Kidney tubule cell (primary cell): Measurements from ENCODE around the gene MYG1.
"Not testable (repeated sequence)": the region's sequence is repeated elsewhere in the genome, so short reads cannot be mapped to it uniquely, and the experiment has no call there.

Experiments
- DNase-seq: peaks from one replicate; pipeline ENCODE4 v3.0.0-alpha.2; 2018; ENCODE audit warnings: low spot score

The MYG1 gene

DNA sequence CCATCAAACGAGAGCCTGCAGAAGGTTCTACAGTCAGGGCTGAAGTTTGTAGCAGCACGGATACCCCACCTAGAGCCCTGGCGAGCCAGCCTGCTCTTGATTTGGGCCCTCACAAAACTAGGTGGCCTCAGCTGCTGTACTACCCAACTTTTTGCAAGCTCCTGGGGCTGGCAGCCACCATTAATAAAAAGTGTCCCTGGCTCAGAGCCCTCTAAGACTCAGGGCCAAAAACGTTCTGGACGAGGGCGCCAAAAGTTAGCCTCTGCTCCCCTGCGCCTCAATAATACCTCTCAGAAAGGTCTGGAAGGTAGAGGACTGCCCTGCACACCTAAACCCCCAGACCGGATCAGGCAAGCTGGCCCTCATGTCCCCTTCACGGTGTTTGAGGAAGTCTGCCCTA lies 13.0 kb upstream of the MYG1 start:
- no peak for DNase-seq

GRCh38 chr12:53287741-53288216 lies 11.7 kb upstream of the MYG1 start:
- DNase-seq = peak; percentile 57

DNA sequence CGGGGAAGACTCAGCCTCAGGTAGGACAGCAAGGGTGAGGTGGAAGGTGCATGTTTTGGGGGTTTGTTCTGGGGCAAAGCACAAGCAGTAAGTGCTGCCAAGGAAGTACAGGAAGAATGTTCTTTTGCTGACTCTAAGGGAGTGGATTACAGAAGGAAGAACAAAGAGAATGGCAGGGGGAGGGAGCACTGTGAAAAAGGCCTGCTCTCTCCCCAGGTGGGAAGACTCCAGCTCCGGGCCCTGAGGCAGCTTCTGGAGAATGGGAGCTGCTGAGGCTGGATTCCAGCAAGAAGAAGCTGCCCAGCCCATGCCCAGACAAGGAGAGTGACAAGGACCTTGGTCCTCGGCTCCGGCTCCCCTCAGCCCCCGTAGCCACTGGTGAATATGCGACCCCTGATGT lies 11.2 kb upstream of the MYG1 start:
- DNase-seq = no peak

- peak; percentile 88 for DNase-seq
These were observed 9.6 kb upstream of the MYG1 start for GRCh38 chr12:53289891-53290290.

GRCh38 chr12:53290661-53291060 lies 8.8 kb upstream of the MYG1 start:
- no peak for DNase-seq

DNA sequence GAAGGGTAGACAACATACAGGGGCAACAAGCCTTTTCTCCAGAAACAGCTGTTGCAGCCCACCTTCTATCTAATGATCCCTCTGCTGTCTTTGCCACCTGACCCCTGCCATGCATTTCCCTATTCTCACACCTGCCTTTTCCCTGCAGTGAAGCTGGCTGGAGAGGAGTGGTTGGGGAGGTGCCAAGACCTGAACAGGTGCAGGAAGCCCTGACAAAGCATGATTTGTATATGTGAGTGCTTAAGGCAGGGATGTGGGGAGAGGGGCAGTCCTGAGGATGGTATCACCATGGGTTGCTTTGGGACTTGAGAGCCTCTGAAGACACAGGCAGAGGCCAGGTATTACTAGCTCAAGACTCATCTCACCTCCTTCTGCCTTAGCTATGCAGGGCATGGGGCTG lies 7.1 kb upstream of the MYG1 start:
- no peak for DNase-seq

DNA sequence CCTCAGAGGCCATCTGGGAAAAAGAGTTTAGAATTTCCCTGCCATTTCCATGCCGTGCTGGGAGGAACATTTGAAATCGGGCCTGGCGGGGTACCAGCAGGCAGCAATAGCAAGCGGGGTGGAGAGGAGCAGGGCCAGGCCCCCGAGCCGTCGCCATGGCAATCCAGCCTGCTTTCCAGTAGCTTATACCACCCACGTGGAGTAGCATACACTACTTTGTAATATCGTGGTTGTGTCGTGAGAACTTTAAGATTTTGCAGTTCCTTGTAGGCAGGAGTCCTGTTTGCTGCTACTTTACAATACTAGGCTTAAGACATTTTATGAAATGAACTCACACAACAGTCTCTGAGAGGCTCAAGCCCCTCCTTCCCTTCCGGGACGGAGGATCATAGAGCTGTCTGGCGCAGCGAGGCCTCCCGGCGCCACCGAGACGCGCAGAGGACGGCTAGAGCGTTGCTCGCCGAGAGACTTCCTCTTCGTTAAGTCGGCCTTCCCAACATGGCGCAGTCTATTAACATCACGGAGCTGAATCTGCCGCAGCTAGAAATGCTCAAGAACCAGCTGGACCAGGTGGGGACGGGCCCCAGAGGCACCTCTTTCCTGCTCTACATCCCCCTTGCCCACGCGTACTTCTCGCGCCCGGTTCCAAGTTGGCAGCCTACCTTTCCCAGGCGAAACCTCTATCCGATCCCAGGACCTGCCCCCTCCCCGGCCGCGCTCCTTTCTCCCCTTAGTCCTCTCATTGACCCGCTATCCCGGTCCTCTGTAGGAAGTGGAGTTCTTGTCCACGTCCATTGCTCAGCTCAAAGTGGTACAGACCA lies 4.2 kb upstream of the MYG1 start, which contains the start of gene PFDN5:
TSS of gene PFDN5 (plus strand) at position 473 of the 821 bp plus-strand sequence. CDS start at position 499, 26 bp downstream.
- DNase-seq = peak; percentile 93

- no peak for DNase-seq
These were observed 3.6 kb upstream of the MYG1 start for GRCh38 chr12:53295891-53296219.

DNA sequence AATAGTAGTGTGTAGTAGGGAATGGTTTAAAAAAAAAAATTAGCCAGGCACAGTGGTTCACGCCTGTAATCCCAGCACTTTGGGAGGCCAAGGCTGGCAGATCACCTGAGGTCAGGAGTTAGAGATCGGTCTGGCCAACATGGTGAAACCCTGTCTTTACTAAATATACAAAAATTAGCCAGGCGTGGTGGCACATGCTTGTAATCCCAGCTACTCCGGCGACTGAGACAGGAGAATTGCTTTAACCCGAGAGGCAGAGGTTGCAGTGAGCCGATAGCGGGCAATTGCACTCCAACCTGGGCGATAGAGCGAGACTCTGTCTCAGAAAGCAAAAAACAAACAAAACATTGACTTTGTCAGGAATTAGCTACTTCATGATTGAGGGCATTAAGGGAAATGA lies 2.4 kb upstream of the MYG1 start:
- not testable (repeated sequence) for DNase-seq

- no peak for DNase-seq
These were observed 1.3 kb upstream of the MYG1 start for GRCh38 chr12:53298164-53298563.

GRCh38 chr12:53299101-53299453 lies 418 bp upstream of the MYG1 start:
- DNase-seq = peak; percentile 62

DNA sequence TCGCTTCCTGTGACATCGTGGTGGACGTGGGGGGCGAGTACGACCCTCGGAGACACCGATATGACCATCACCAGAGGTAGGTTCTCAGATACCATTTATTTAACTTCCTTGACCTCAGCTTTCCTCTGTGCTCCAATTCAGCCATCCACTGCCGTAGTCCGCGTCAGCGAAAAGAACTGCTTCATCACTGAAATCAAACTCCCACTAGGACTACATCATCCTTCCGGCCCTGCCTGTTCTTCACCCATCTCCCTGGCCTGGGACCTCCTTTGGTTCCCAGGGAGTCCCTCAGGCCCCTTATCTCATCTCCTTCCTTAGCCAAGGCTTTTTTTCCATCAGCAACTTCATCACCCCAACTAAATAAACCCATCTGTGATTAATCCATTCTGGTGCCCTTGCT lies 692 bp downstream of the MYG1 start:
- DNase-seq = peak; percentile 30

DNA sequence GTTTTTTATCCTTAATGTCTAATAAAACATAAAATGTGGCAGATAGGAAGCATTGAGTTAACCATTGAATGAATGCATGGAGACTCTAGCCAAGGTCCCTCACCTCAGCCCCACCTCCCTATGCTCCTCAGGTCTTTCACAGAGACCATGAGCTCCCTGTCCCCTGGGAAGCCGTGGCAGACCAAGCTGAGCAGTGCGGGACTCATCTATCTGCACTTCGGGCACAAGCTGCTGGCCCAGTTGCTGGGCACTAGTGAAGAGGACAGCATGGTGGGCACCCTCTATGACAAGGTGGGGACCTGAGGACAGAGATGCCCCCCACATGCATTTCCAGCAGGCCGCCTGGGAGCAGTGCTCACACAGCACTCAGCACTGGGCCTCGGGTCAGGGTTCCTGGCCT lies 3.4 kb downstream of the MYG1 start:
- DNase-seq = no peak

DNA sequence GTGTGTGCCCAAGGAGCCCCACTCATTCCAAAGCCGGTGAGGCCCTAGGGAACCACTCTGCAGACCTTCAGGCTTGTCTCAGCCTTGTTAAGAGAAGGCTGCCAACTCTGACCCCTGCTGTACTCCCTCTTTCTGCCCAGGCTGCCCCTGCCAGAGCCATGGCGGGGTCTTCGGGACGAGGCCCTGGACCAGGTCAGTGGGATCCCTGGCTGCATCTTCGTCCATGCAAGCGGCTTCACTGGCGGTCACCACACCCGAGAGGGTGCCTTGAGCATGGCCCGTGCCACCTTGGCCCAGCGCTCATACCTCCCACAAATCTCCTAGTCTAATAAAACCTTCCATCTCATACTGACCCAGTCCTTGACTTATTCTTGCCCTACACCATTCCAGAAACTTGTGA lies 7.3 kb downstream of the MYG1 start:
- DNase-seq = no peak

DNA sequence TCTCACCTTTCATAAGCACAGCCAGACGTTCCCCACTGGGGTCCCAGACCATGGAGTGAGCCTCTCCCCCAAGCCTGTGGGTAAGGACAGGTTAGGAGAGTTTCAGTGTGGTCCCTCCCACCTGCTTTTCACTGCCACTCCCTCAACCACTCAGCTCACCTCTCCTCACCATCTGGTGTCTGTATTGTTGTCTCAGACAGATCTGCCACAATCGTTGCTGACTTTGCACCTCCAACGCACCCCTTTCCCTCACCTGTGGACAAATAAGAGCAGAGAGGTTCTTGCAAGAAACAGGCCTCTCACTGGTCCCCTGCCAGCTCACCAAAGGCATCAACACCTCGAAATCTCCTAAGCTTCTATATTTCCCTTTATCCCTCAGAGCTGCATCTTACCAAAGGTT lies 8.8 kb downstream of the MYG1 start:
- no peak for DNase-seq

- no peak for DNase-seq
These were observed 14.5 kb downstream of the MYG1 start for GRCh38 chr12:53313996-53314395.

- DNase-seq = peak; percentile 17
These were observed 21.1 kb downstream of the MYG1 start for GRCh38 chr12:53320352-53321195.

- peak; percentile 30 for DNase-seq
These were observed 24.8 kb downstream of the MYG1 start for GRCh38 chr12:53324113-53324778.

GRCh38 chr12:53324779-53325510 lies 25.4 kb downstream of the MYG1 start:
- DNase-seq = peak; percentile 86

DNA sequence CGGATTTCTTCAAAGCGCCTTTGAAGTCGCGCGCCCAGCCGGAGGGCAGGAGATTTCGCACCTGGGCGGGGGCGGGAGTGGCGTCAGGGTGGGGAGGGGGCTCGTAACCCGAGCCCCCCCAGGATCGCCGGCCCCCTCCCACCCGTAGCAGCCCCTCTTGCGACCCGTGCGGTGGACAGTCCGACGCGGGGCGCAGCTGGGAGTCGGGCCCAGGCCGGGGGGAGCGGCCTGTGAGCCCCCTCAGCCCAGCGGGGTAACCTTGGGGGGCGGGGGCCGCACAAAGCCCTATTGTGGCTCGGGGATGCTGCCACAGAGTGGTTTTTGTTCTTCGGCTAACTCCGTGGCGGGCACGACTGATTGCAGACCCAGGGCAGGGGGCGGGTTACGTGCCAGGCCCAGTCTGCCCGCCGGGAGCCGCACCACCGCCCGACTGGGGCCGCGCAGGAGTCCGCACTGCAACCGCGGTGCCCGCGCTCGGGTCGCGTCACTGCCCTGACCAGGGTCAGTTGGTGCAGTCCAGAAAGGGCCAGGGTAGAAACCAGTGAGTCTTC lies 26.1 kb downstream of the MYG1 start:
- no peak for DNase-seq

- DNase-seq = no peak
These were observed 27.1 kb downstream of the MYG1 start for GRCh38 chr12:53326460-53327185.
